D721Med (cell line): Measurements from ENCODE around the gene RNASEH2B.

Experiments used
- DNase-seq: peaks from one replicate; pipeline ENCODE4 v3.0.0; 2011; ENCODE audit warnings: low spot score; ENCODE audit not compliant: insufficient read length
- FAIRE-seq: peaks from 2 replicates; lab custom pipeline; 2011; peaks lifted over from hg19 to GRCh38; lab: Jason Lieb, UNC
- TF ChIP-seq, protein P1 (sequence below): IDR thresholded peaks from 2 replicates; pipeline ENCODE4 v1.5.1; 2012; ENCODE audit warnings: mild to moderate bottlenecking, control low read depth; ENCODE audit not compliant: insufficient read depth; ENCODE audit errors: missing control alignments

The RNASEH2B gene

GRCh38 chr13:50905256-50905655 lies 4.3 kb upstream of the RNASEH2B start:
- no peak for FAIRE-seq
- TF ChIP-seq, protein P1, sequence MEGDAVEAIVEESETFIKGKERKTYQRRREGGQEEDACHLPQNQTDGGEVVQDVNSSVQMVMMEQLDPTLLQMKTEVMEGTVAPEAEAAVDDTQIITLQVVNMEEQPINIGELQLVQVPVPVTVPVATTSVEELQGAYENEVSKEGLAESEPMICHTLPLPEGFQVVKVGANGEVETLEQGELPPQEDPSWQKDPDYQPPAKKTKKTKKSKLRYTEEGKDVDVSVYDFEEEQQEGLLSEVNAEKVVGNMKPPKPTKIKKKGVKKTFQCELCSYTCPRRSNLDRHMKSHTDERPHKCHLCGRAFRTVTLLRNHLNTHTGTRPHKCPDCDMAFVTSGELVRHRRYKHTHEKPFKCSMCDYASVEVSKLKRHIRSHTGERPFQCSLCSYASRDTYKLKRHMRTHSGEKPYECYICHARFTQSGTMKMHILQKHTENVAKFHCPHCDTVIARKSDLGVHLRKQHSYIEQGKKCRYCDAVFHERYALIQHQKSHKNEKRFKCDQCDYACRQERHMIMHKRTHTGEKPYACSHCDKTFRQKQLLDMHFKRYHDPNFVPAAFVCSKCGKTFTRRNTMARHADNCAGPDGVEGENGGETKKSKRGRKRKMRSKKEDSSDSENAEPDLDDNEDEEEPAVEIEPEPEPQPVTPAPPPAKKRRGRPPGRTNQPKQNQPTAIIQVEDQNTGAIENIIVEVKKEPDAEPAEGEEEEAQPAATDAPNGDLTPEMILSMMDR = no peak
- DNase-seq = no peak

GRCh38 chr13:50907781-50908180 lies 1.8 kb upstream of the RNASEH2B start:
- no peak for FAIRE-seq
- TF ChIP-seq, protein P1 = no peak
- no peak for DNase-seq

GRCh38 chr13:50908371-50908770 lies 1.2 kb upstream of the RNASEH2B start:
- TF ChIP-seq, protein P1 = no peak
- DNase-seq = no peak
- no peak for FAIRE-seq

DNA sequence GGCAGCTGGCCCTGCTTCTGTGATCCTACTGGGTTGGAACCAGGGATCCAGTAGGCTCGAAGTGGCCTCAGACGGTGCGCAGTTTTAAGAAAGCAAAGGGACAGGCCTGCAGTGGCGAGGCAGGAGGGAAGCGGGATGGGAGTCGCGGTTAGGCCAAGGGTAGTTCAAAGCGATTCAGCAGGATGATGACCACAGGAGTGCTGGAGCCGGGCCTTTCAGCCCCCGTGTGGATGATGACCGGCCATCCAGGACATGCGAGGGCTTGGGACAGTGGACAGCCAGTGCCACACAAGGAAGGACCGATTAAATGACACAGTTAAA lies 854 bp downstream of the RNASEH2B start:
- TF ChIP-seq, protein P1 = no peak
- no peak for FAIRE-seq
- DNase-seq = no peak

GRCh38 chr13:50911081-50911631 lies 1.6 kb downstream of the RNASEH2B start:
- DNase-seq (no peak), FAIRE-seq (no peak)
- TF ChIP-seq, protein P1 = no peak

DNA sequence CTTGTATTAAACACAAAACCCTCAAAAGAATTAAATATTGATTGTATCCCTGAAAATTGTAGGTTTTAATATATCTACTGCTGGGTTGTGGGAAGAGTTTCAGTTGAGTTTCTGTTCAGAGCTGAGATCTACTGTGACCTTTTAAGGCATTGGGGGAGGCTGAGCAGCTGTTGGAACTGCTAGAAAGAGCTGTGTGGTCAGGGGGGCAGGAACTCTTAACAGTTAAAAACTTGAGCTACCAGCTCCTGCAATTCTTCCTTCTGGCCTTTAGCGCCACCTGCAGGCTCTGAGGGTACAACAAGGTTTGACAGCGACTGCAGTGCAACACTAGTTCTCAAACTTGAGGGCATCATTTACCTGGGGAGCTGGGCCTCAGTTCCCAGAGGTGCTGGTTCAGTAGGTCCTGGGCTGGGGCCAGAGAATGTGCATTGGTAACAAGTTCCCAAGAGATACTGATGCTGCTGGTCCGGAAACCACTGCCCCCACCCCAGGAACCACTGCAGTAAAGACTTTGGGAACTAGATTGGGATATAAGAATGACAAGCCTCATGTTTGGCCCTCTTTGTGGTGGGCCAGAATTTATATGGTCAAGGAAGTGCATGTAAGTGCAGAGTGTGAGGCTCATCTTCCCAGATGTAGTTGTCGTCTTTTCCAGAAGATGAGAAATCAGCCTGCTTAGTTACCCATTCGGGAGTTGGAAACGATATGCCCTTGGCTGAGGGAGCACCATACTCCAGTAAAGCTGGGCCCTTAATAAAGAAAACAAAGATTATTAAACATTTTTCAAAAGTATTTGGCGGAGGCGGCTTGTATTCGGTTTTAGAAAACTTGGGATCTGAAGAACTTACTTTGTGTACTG lies 2.6 kb downstream of the RNASEH2B start:
- DNase-seq = no peak
- TF ChIP-seq, protein P1 = peak; percentile 92
- peak; percentile 51 for FAIRE-seq

GRCh38 chr13:50912851-50913250 lies 3.3 kb downstream of the RNASEH2B start:
- FAIRE-seq = no peak
- TF ChIP-seq, protein P1 = no peak
- no peak for DNase-seq
